HCT116 (cell line): ENCODE results near the gene ATP7B. TPM values are rescaled to one million over a fixed set of nuclear protein-coding genes. Genes with fewer than 3 reads are reported as not detected.

Experiments
- ATAC-seq: fragments of 200-7000 bp; cut with Tn5 transposase; 2 replicates; pipeline ENCODE4 v1.9.1; 2020; ENCODE audit warnings: mild to moderate bottlenecking, moderate library complexity
- BruUV-seq: library from RNA; stranded (reverse); fragments of 400-500 nt; replicated peaks from 2 replicates; lab custom pipeline; 2021; lab: Mats Ljungman, UMichigan
- CTCF ChIA-PET: fragments of 300-600 bp; sonication (Branson Sonifier 250); formaldehyde crosslinking; loops from one replicate; lab custom pipeline; 2021; ENCODE audit warnings: antibody characterized with exemption; lab: Charles Lee
- POLR2A ChIA-PET: fragments of 300-600, 350-600 bp; sonication (Branson Sonifier 250); formaldehyde crosslinking; loops from one replicate; lab custom pipeline; 2021; ENCODE audit warnings: antibody characterized with exemption; lab: Charles Lee
- RAD21 ChIA-PET, 2 experiments: fragments of 300-600 bp; sonication (Branson Sonifier 250); formaldehyde crosslinking; loops; one replicate each; lab custom pipeline; 2023; ENCODE audit warnings: low total read pairs in 2 of 2; ENCODE audit not compliant: uncharacterized antibody in 2 of 2, unreplicated experiment in 2 of 2, low non-redundant PET in 1 of 2; lab: Charles Lee
- DNase-seq: peaks from one replicate; pipeline ENCODE4 v3.0.0-alpha.2; 2010; ENCODE audit warnings: low read depth, low spot score
- H2AFZ ChIP-seq: fragments of 200-600 bp; shearing (Covaris generic), sonication (generic); 2 replicates; pipeline ENCODE4 v1.6.1; 2017; ENCODE audit warnings: low read depth, mixed run types, mixed read lengths, antibody characterized with exemption, low read length; ENCODE audit not compliant: poor library complexity, severe bottlenecking
- H3K27ac ChIP-seq: 2 replicates; pipeline ENCODE4 v1.5.1; 2012; ENCODE audit warnings: low read depth, low read length
- H3K27me3 ChIP-seq: fragments of 200-600 bp; sonication (generic); 2 replicates; pipeline ENCODE4 v1.6.1; 2016; ENCODE audit warnings: mixed run types, low read length, mixed read lengths; ENCODE audit not compliant: insufficient read depth
- H3K36me3 ChIP-seq, 2 experiments: fragments of 200-500 bp in 1 of 2; fragments of 200-600 bp in 1 of 2; sonication (Bioruptor generic) in 1 of 2; sonication (generic) in 1 of 2; 2 replicates each; pipeline versions ENCODE4 v1.5.1 to v1.6.1; 2014 to 2016; ENCODE audit warnings: low read length in 2 of 2, inconsistent platforms in 1 of 2, mixed read lengths in 1 of 2, mixed run types in 1 of 2; ENCODE audit not compliant: insufficient read depth in 2 of 2, control insufficient read depth in 1 of 2
- H3K4me1 ChIP-seq, 2 experiments: fragments of 200-600 bp in 1 of 2; sonication (generic) in 1 of 2; 2 replicates each; pipeline versions ENCODE4 v1.5.1 to v1.6.1; 2012 to 2017; ENCODE audit warnings: low read length in 2 of 2, inconsistent platforms in 1 of 2, mild to moderate bottlenecking in 1 of 2, mixed read lengths in 1 of 2, mixed run types in 1 of 2, moderate library complexity in 1 of 2; ENCODE audit not compliant: insufficient read depth in 2 of 2, control insufficient read depth in 1 of 2
- H3K4me2 ChIP-seq: fragments of 200-600 bp; sonication (generic); 2 replicates; pipeline ENCODE4 v1.6.1; 2017; ENCODE audit warnings: mixed run types, low read length, mixed read lengths
- H3K4me3 ChIP-seq, 2 experiments: fragments of 200-600 bp in 1 of 2; sonication (generic) in 1 of 2; replicated peaks in 1 of 2; 2 replicates each; pipeline ENCODE4 v1.5.1; 2011 to 2016; ENCODE audit warnings: low read length in 2 of 2, control low read depth in 1 of 2, low read depth in 1 of 2, mild to moderate bottlenecking in 1 of 2, mixed read lengths in 1 of 2, mixed run types in 1 of 2
- H3K79me2 ChIP-seq: fragments of 200-600 bp; sonication (generic); 2 replicates; pipeline ENCODE4 v1.6.1; 2017; ENCODE audit warnings: mild to moderate bottlenecking, mixed run types, low read length, moderate library complexity, mixed read lengths; ENCODE audit not compliant: insufficient read depth
- H3K9ac ChIP-seq: fragments of 200-600 bp; sonication (generic); 2 replicates; pipeline ENCODE4 v1.6.1; 2016; ENCODE audit warnings: low read length, mixed read lengths
- H3K9me2 ChIP-seq: fragments of 200-600 bp; sonication (generic), shearing (Covaris generic); 2 replicates; pipeline ENCODE4 v1.6.1; 2017; ENCODE audit warnings: mixed run types, mild to moderate bottlenecking, moderate library complexity; ENCODE audit not compliant: insufficient read depth
- H3K9me3 ChIP-seq, 2 experiments: fragments of 200-500 bp in 1 of 2; fragments of 200-600 bp in 1 of 2; sonication (Bioruptor generic) in 1 of 2; sonication (generic) in 1 of 2; 2 replicates each; pipeline ENCODE4 v1.6.1; 2014 to 2017; ENCODE audit warnings: low read length in 2 of 2, mixed read lengths in 2 of 2, inconsistent platforms in 1 of 2, low read depth in 1 of 2, mild to moderate bottlenecking in 1 of 2, mixed run types in 1 of 2, moderate library complexity in 1 of 2; ENCODE audit not compliant: control insufficient read depth in 1 of 2, insufficient read depth in 1 of 2
- H4K20me1 ChIP-seq: fragments of 200-600 bp; sonication (generic), shearing (Covaris generic); 2 replicates; pipeline ENCODE4 v1.6.1; 2017; ENCODE audit warnings: mixed run types, mild to moderate bottlenecking, moderate library complexity; ENCODE audit not compliant: insufficient read depth
- EGR1 ChIP-seq: IDR thresholded peaks from 2 replicates; pipeline ENCODE4 v1.6.1; 2012; ENCODE audit warnings: low read depth
- ELF1 ChIP-seq: IDR thresholded peaks from 2 replicates; pipeline ENCODE4 v1.6.1; 2012; ENCODE audit warnings: low read depth, borderline replicate concordance
- SP1 ChIP-seq: IDR thresholded peaks from 2 replicates; pipeline ENCODE4 v1.6.1; 2012; ENCODE audit warnings: low read depth
- intact Hi-C: fragments of 100-400 bp; cut with micrococcal nuclease; formaldehyde crosslinking; loops from 2 replicates; pipeline ENCODE4 v1.10.0; 2022
- total RNA-seq: library from RNA; stranded (reverse); gene quantifications from one replicate; pipeline ENCODE4 v1.2.1, GENCODE V29; 2021; ENCODE audit not compliant: unreplicated experiment
- TF ChIP-seq, protein P1 (sequence below): IDR thresholded peaks from 2 replicates; pipeline ENCODE4 v1.6.1; 2012

Gene ATP7B
- total RNA-seq, 1 experiment from 2014 or later, result 10.3 TPM

DNA sequence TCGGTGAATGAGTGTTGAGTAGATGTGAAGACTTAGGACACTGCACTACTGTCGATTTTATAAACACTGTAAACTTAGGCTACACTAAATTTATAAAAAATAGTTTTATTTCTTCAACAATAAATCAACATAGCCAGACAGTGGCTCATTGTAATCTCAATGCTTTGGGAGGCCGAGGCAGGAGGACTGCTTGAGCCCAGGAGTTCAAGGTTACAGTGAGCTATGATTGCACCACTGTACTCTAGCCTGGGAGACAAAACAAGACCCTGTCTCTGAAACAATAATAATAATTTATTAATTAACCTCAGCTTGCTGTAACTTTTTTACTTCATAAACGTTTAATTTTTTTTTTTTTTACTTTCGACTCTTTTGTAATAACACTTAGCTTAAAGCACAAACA is 34.4 kb downstream of the ATP7B start:
- no peak overlapping the region for H3K4me2 ChIP-seq
- POLR2A ChIA-PET, result no interaction called here
- ATAC-seq (no peak), DNase-seq (no peak)
- H3K27me3 ChIP-seq, result no peaks in the 10 kb centered on the region
- H3K27ac ChIP-seq, result no peak overlapping the region
- no peak overlapping the region for H3K4me3 ChIP-seq
- H3K9ac ChIP-seq, result no peak overlapping the region
- RAD21 ChIA-PET, result no interaction called here
- CTCF ChIA-PET, result no interaction called here
- no peaks in the 10 kb centered on the region for H3K9me2 ChIP-seq
- no peaks in the 10 kb centered on the region for H3K36me3 ChIP-seq
- H2AFZ ChIP-seq, result no peak overlapping the region
- intact Hi-C loops, result no loop called here
- no peaks in the 10 kb centered on the region for H3K79me2 ChIP-seq
- H4K20me1 ChIP-seq, result no peaks in the 10 kb centered on the region
- BruUV-seq, result no TSS peak
- TF ChIP-seq EGR1 (no peak), ELF1 (no peak)
- TF ChIP-seq, protein P1, sequence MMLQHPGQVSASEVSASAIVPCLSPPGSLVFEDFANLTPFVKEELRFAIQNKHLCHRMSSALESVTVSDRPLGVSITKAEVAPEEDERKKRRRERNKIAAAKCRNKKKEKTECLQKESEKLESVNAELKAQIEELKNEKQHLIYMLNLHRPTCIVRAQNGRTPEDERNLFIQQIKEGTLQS, result no peak
- no peaks in the 10 kb centered on the region for H3K4me1 ChIP-seq
- H3K9me3 ChIP-seq, result no peaks in the 10 kb centered on the region

GRCh38 chr13:51976423-51976822 is 34.8 kb downstream of the ATP7B start:
- TF ChIP-seq SP1, result no peak
- Histone ChIP-seq H3K9ac (no peak overlapping the region), H3K27ac (no peak overlapping the region), H3K4me1 (no peaks in the 10 kb centered on the region), H3K4me2 (no peak overlapping the region), H3K36me3 (no peaks in the 10 kb centered on the region), H2AFZ (no peak overlapping the region), H3K9me3 (no peaks in the 10 kb centered on the region), H3K4me3 (no peak overlapping the region), H3K79me2 (no peaks in the 10 kb centered on the region), H3K27me3 (no peaks in the 10 kb centered on the region), H3K9me2 (no peaks in the 10 kb centered on the region), H4K20me1 (no peaks in the 10 kb centered on the region)
- ATAC-seq (no peak), DNase-seq (no peak)
- ChIA-PET RAD21 (no interaction called here), CTCF (no interaction called here), POLR2A (no interaction called here)
- intact Hi-C loops, result no loop called here
- BruUV-seq, result no TSS peak
